ENCODE measurements around the gene C1R.

- TF ChIP-seq POLR2A (IDR thresholded peaks at IDR 0.05; ENCODE audit: low read length), result no peak
- no peak for TF ChIP-seq GATA1 (IDR thresholded peaks at IDR 0.05; ENCODE audit: low read depth, low read length)
Observed at GRCh38 chr12:7141351-7142005, 49.2 kb upstream of the C1R start.

Measured in erythroblast (primary cell).